IPS DF 6.9 (cell line): Measurements from ENCODE around the gene TRIM62.

ENCODE experiments used
- DNase-seq: peaks from one replicate; pipeline ENCODE4 v3.0.0-alpha.2; 2013; ENCODE audit warnings: low read depth, low spot score
- H3K27ac ChIP-seq: one replicate; pipeline ENCODE4 v1.5.1; 2013; ENCODE audit warnings: low read length, control low read depth
- H3K27me3 ChIP-seq: 2 replicates; pipeline ENCODE4 v1.6.1; 2013; ENCODE audit warnings: mild to moderate bottlenecking, low read length; ENCODE audit not compliant: control insufficient read depth, insufficient read depth
- H3K36me3 ChIP-seq: 2 replicates; pipeline ENCODE4 v1.6.1; 2013; ENCODE audit warnings: low read length; ENCODE audit not compliant: control insufficient read depth, insufficient read depth
- H3K4me1 ChIP-seq: 2 replicates; pipeline ENCODE4 v1.6.1; 2013; ENCODE audit warnings: low read length; ENCODE audit not compliant: control insufficient read depth, insufficient read depth
- H3K4me3 ChIP-seq: 2 replicates; pipeline ENCODE4 v1.5.1; 2013; ENCODE audit warnings: mild to moderate bottlenecking, low read length
- H3K9me3 ChIP-seq: 2 replicates; pipeline ENCODE4 v1.6.1; 2013; ENCODE audit warnings: low read length, inconsistent platforms; ENCODE audit not compliant: control insufficient read depth, insufficient read depth
- WGBS: extraction: QIAGEN DNeasy Blood & Tissue Kit; methylation state at CpG from one replicate; pipeline ENCODE4 v1.1.7; 2013; ENCODE audit warnings: mixed read lengths, missing lambda C conversion rate; ENCODE audit not compliant: insufficient read length, insufficient coverage; 5-methylcytosine and 5-hydroxymethylcytosine counted together

Gene TRIM62

DNA sequence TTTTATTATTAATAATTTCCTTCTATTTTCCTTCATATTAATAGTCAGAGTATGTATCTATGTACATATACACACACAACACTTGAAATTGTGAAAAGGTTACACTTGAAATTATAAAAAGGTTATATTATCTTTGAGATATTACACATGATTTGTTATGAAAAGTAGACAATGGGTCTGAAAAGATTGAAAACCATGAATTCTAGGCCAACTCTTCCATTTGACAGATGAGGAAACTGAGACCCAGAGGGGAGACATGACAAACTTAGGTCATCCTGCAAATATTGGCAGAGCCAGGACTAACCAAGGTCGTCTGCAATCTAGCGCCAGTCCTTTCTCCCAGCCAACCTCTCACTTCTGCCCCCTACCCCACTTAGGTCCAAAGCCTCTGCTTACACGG lies 33.2 kb downstream of the TRIM62 start:
- no CpG with 5 or more reads among the region's 3 CpGs for WGBS

DNA sequence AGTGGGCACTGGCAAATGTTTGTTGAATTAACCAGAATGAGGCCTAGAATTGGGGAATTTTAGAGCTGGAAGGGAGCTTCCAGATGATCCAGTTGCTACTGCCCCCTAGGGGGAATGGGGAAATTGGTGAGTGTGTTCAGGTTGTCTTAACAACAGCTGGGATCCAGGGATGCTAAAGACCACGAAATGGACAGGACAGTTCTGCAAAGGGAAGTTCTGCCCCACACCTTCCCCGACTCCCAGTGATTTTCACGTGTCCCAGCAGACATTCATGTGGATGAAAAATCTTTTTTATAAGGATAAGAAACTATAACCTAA lies 33.9 kb downstream of the TRIM62 start:
- H3K9me3 ChIP-seq = no peaks in the 10 kb centered on the region
- no peaks in the 10 kb centered on the region for H3K27me3 ChIP-seq
- H3K36me3 ChIP-seq = no peaks in the 10 kb centered on the region
- WGBS = no CpG with 5 or more reads among the region's 3 CpGs
- no peak overlapping the region for H3K4me3 ChIP-seq
- peaks cover 4% of the 10 kb centered on the region for H3K4me1 ChIP-seq
- DNase-seq = no peak
- H3K27ac ChIP-seq = no peak overlapping the region

More for the DNA sequence above, 33.2 kb downstream of the TRIM62 start:
- DNase-seq = no peak
- Histone ChIP-seq H3K4me3 (no peak overlapping the region), H3K27ac (no peak overlapping the region), H3K4me1 (peaks cover 7% of the 10 kb centered on the region), H3K27me3 (no peaks in the 10 kb centered on the region), H3K9me3 (no peaks in the 10 kb centered on the region), H3K36me3 (no peaks in the 10 kb centered on the region)

DNA sequence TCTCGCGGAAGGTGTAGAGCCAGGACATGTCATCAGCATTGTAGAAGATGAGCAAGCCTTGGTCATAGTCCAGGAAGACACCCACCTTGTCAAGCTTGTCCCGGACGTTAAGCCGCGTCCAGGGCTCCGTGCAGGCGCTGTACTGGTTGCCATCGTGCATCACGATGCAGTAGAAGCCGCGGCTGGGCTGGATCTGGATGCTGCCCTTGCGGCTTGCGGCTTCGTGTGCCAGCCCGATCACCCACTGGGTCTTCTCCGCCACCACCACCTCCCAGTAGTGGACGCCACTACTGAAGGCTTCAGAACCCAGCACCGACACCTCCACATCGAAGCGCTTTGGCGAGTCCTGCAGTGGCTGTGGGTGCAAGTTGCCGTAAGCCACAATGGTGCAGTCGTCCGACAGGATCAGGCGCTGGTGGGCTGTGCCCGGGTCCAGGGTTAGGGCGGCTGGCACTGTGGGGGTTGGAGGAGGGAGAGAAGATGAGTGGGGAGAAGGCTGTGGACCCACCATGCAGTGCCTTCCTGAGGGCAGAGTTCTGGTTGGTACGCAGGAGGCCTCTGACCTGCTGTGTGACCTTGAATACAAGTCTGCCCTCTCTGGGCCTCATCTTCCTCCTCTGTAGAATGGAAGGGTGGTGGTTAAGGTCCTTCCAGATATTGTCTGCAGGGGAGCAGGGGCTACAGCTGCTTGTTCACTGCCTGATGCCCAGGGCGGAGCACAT lies 34.4 kb downstream of the TRIM62 start:
- Histone ChIP-seq H3K27ac (no peak overlapping the region), H3K36me3 (no peaks in the 10 kb centered on the region), H3K27me3 (no peaks in the 10 kb centered on the region), H3K4me1 (peaks cover 4% of the 10 kb centered on the region), H3K9me3 (no peaks in the 10 kb centered on the region), H3K4me3 (no peak overlapping the region)
- no peak for DNase-seq
- whole genome bisulfite sequencing = no CpG with 5 or more reads among the region's 30 CpGs

DNA sequence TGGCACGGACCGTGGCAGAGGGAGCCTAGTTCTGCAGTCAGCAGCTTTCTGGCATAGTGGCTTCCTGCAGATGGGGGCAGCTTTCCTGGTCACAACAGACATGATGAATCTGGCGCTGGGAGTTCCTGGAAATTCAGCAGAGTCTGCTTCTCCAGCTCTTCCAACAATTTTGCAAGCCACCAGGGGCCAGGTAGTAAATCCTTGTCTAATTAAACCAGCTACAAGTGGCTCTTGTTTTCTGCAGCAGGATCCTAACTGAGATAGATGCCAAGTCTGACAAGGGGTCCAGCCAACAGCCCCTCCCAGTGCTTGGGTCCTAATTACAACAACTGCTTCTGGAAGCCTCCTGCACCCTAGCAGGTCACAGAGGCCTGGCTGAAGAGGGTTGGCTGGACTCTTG lies 35.8 kb downstream of the TRIM62 start:
- no peaks in the 10 kb centered on the region for H3K27me3 ChIP-seq
- no peaks in the 10 kb centered on the region for H3K9me3 ChIP-seq
- no peaks in the 10 kb centered on the region for H3K36me3 ChIP-seq
- no CpG with 5 or more reads among the region's 3 CpGs for WGBS
- DNase-seq = no peak
- no peak overlapping the region for H3K27ac ChIP-seq
- no peak overlapping the region for H3K4me3 ChIP-seq
- H3K4me1 ChIP-seq = no peaks in the 10 kb centered on the region; the same call in 1 of the 2 replicates

DNA sequence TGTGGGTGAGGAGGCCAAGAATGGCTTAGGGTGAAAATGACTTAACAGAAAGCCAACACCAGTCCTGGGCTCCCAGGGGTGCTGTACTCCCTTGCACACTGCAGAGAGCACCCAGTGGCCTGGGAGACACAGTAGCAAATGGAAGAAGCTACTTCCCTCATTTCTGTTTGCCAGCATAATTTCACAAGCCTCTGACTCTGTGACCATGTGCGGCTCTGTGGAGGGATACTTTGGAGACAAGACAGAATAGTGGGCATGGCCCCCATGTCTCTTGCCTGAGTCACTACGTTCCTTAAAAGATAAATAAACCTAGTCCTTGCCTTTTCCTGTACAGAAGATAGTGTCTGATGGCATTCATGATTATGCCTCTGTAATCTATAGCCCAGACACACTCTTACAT lies 38.1 kb downstream of the TRIM62 start:
- H3K27ac ChIP-seq = no peak overlapping the region

DNA sequence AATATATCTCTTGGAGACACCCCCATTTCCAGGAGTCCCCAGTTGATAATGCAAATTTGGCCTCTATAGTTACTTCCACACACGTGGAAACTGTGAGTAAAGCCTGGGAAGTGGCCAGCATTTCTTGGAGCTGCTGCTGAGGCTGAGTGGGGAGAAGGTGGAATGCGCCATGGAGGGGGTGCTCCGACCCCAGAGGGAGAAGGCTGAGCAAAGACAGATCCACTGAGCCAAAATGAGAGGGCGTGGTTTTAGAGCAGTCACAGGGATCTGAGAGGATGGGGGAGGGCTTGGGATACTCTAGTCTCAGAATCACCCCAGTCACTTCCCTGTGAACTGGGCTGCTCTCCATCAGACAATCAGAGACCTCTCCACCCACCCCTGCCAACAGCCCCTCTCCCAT lies 38.7 kb downstream of the TRIM62 start:
- Histone ChIP-seq H3K27ac (no peak overlapping the region), H3K9me3 (no peaks in the 10 kb centered on the region), H3K36me3 (no peaks in the 10 kb centered on the region), H3K4me3 (no peak overlapping the region), H3K4me1 (peaks cover 4% of the 10 kb centered on the region), H3K27me3 (no peaks in the 10 kb centered on the region)
- WGBS = no CpG with 5 or more reads among the region's 4 CpGs
- DNase-seq = no peak

More for the DNA sequence above, 38.1 kb downstream of the TRIM62 start:
- Histone ChIP-seq H3K36me3 (no peaks in the 10 kb centered on the region), H3K27me3 (no peaks in the 10 kb centered on the region), H3K9me3 (no peaks in the 10 kb centered on the region), H3K4me1 (peaks cover 4% of the 10 kb centered on the region), H3K4me3 (no peak overlapping the region)
- WGBS = no CpG with 5 or more reads among the region's 2 CpGs
- no peak for DNase-seq

DNA sequence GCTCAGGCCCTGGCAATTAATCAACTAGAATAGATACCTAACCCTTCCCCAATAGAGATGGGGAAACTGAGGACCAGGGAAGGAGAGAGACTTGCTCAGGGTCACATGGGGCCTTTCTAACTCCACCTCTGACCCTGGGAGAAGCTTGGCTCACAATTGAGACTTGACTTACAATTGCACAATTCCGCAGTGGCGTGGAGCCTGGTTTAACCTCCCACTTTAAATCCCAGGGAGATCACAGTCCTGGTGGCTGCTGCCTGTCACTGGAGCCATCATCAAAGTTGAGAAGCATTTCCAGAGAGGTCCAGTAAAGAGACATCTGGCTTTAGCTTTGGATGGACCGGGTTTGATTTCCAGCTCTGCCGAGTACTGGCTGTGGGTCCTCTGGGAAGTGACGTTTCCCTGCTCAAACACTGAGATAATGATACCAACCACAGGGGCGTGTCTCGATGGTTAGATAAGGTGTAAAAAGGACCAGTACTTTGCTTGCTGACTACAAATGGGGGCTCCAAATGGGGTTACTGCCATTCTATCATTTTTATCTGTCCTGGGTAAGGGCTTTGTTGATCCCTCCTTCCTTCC lies 39.3 kb downstream of the TRIM62 start:
- Histone ChIP-seq H3K9me3 (no peaks in the 10 kb centered on the region), H3K27me3 (no peaks in the 10 kb centered on the region), H3K4me3 (no peak overlapping the region), H3K27ac (no peak overlapping the region), H3K4me1 (peaks cover 5% of the 10 kb centered on the region), H3K36me3 (no peaks in the 10 kb centered on the region)
- no CpG with 5 or more reads among the region's 7 CpGs for WGBS
- no peak for DNase-seq

DNA sequence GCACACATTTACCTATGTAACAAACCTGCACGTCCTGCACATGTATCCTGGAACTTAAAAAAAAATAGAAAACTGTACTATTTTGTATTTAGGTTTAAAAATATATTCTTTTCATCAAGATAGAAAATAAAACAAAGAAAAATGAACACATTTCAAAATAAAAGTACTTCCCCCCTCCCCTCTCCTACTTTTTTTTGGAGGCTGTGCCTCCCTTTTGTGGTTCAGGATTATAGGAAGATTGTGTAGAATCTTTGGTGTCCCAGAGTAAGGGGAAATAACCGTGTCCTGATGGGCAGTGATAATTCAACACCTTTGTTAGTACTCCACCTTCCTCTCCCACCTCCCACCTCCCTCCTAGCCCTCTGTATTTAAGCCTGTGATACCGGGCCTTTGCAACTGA lies 40.1 kb downstream of the TRIM62 start:
- Histone ChIP-seq H3K4me1 (peaks cover 5% of the 10 kb centered on the region), H3K9me3 (no peaks in the 10 kb centered on the region), H3K27ac (no peak overlapping the region), H3K36me3 (no peaks in the 10 kb centered on the region), H3K4me3 (no peak overlapping the region), H3K27me3 (no peaks in the 10 kb centered on the region)
- WGBS = no CpG with 5 or more reads among the region's 3 CpGs
- DNase-seq = no peak

DNA sequence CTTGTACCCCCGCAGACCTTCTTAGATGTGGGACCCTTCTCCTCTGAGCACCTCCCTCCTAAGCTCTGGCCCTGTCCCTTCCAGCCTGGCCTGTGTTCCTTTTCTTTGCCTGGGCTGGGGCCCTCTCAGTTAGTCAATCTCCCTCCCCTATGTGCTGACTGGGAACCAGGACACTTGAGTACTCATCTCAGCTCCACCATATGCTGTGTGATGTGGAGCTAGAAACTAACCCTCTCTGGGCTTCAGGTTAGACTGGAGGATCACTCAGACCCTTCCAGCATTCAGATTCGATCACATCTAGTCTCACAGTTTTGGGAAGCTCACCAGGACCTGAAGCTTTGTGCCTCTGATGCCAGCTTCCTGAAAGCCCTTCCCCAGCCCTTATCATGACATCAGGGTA lies 40.6 kb downstream of the TRIM62 start:
- no peak overlapping the region for H3K27ac ChIP-seq
- no CpG with 5 or more reads among the region's 2 CpGs for WGBS

DNA sequence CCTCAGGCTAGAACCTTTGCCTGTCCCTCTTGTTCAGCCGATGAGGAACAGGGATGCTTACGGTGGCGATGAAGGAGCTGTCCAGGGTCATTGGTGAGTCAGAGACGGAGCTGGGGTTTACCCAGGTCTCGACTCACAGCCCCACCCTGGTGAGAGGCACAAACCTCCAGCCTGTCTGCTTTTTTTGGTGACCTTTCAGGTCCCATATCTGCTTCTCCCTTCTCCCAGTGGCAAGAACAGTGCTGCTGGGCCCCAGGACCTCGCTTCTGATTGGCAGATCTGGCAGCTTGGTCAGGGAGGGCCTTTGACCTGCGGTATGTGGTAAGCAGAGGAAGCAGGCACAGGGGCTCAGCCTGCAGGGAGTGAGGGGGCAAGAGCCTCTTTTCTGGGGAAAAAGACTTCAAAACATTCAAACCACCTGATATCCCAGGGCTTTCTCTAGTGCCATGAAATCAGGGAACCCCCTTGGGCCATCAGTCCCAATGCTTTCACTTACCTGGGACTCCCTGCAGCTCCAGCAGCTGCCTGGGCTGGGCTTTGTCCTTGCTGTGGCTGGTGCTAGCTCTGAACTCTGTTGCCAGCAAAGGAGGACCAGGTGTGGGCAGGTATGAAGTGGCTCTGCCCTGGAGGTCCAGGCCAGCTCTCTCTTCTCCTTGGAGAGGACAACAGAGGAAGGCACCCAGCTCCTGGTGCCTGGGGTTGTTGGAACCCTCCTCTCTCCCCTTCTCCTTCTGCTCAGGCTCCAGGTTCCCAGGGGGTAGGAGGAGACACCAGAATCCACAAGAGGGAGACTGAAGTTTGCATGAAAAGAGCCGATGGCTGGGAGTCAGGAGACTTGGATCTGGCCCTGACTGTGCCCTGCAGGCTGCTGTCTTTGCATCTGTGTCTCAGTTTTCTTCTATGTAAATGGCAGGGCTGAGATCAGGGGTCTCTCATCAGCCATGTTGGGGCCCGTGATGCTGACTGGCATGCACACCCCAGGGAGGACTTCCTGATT lies 41.4 kb downstream of the TRIM62 start:
- Histone ChIP-seq H3K27ac (no peak overlapping the region), H3K9me3 (no peaks in the 10 kb centered on the region), H3K36me3 (no peaks in the 10 kb centered on the region), H3K4me1 (peaks cover 5% of the 10 kb centered on the region), H3K27me3 (no peaks in the 10 kb centered on the region), H3K4me3 (no peak overlapping the region)
- no CpG with 5 or more reads among the region's 9 CpGs for WGBS
- no peak for DNase-seq

More for the DNA sequence above, 40.6 kb downstream of the TRIM62 start:
- peaks cover 5% of the 10 kb centered on the region for H3K4me1 ChIP-seq
- no peaks in the 10 kb centered on the region for H3K9me3 ChIP-seq
- no peak overlapping the region for H3K4me3 ChIP-seq
- DNase-seq = no peak
- H3K27me3 ChIP-seq = no peaks in the 10 kb centered on the region
- no peaks in the 10 kb centered on the region for H3K36me3 ChIP-seq
